GM21717 (cell line): ENCODE results near the gene LATS2.
"Not testable (repeated sequence)": the region's sequence is repeated elsewhere in the genome, so short reads cannot be mapped to it uniquely, and the experiment has no call there.

Source experiments
- ATAC-seq: cut with Tn5 transposase; IDR thresholded peaks from one replicate; pipeline ENCODE4 v1.9.1; 2021; ENCODE audit warnings: mild to moderate bottlenecking, moderate library complexity; ENCODE audit not compliant: unreplicated experiment

Gene LATS2

GRCh38 chr13:21075379-21076249 is 14.2 kb upstream of the LATS2 start:
- no peak for ATAC-seq

DNA sequence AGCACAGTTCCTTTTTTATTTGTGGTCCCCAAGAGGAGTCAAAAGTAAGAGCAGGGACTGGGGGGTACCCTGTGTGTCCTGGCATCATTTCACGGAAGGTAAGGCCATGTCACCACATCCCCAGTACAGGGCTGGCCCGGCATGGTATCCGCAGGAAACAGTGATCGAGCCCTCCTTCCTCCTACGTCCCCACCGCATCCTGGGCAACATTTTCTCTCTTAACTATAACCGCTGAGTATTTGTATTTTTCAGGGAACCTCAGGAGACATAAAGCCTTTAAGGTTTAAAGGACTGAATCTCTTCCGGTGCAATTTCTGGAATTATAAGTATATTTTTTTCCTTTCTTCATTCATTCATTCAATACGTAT is 13.6 kb upstream of the LATS2 start:
- no peak for ATAC-seq

DNA sequence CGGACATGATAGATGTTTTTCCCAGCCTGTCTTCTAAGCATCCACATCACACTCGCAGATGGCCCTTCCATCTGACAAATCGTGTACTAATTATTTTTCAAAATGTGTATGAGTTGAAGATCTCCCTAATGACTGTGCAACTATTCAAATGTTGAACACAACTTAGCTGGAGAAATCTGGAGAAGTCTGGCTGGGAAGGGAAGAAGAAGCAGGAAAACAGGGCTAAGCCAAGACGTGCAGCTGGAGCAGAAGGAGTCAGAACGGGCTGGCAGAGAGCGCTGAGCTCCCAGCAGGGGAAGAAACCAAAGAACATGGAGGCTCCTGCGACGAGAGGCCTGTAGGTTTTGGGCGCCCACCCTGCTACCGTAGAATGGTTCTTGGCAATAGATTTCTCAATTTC is 13.2 kb upstream of the LATS2 start:
- ATAC-seq: no peak

- ATAC-seq: no peak
Observed at GRCh38 chr13:21071924-21072323, 10.5 kb upstream of the LATS2 start.

DNA sequence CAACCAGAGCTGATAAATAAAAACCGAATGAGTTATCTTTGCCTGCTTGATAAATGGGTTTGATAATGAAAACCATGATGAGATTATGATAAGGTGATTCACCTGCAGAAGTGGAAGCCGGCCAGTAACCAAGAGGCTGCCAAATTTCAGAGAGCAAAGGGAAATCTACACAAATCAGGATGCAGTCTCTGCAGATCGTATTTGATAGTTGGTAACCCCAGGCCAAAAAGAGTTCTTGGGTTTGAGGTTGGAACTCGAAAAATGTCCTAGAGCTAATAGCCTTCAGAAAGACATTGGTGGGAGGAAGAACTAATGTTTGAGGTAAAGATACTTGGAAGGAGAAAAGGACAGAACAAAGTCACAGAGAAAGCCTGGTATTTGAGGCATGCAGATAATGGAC is 9.6 kb upstream of the LATS2 start:
- no peak for ATAC-seq

- ATAC-seq: no peak
Observed at GRCh38 chr13:21069561-21070004, 8.2 kb upstream of the LATS2 start.

DNA sequence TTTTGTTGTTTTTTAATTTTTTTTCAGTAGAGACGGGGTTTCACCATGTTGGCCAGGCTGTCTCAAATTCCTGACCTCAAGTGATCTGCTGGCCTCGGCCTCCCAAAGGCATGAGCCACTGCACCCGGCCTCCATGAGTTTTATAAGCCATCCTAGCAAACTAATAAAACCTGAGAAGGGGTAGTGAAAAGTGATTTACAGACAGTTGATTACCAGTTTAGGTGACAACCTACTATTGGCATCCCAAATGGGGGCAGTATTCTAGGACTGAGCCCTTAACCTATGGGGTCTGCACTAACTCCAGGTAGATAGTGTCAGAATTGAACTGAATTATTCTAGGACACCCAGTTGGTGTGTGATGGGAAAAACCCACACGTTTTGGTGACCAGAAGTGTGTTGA is 6.5 kb upstream of the LATS2 start:
- ATAC-seq: no peak

- no peak for ATAC-seq
Observed at GRCh38 chr13:21066946-21067345, 5.6 kb upstream of the LATS2 start.

DNA sequence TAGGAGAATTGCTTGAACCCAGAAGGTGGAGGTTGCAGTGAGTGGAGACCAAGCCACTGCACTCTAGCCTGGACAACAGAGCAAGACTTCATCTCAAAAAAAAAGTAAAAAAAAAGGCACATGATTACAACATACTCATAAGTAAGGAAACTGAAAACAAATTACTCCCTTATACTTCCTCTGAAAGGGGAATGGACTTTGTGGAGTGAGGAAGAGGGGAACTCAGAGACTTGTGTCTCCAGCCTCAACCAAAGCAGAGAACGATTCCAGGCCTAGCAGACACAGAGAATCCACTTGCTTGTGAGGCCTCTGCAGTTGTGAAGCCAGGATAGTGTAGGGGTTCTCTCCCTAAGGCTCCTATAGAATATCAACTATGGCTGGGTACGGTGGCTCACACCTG is 4.3 kb upstream of the LATS2 start:
- no peak for ATAC-seq

- no peak for ATAC-seq
Observed at GRCh38 chr13:21063031-21063430, 1.6 kb upstream of the LATS2 start.

DNA sequence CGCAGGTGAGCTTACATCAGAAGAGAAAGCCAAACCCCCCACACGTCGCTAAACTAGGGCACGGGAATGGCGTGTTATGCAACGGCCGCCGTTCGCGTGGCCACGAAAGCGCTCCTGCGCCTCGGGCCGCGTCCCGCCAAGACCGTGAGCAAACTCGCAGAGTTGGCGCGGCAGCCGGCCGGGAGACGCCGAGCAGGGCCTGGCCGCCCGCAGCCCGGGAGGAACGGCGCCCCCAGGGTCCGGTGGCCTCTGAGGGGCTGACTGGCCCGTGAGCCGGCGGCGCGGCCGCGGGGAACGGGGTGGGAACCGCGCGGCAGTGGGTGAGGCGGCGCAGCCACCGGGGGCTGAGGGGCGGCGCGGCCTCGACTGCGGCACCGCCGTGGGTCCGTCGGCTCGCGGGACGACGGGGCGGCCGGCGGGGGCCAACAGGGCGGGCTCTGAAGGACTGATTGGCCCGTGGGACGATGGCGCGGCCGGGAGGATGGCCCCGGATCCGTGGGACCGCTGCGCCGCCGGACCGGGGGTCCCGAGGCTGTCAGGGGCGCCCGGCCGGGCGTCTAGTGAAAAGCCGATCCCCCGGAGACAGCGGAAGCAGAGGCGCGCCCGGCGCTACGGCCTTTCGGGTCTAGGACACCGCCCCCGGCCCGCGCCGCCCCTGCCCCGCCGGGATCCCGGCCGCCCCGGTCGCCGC is 903 bp downstream of the LATS2 start:
- ATAC-seq: no peak

GRCh38 chr13:21059641-21060337 is 1.6 kb downstream of the LATS2 start:
- no peak for ATAC-seq

DNA sequence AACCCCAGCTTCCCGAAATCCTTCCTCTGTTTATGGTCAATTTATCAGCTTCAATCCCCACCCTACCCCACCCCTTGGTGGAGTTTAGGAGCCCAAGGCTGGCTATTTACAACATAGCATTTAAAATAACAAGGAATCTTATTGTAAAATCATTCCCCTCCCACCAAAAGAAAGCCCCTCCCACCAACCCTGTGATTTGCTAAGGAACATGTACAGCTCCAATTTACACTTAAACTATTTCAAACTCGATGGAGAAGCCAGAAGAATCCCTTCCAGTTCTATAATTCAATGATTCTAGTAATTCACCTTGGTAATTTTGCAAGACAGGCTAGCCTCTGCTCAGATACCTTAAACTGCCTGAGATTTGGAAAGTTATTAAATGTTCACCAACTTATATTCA is 3.0 kb downstream of the LATS2 start:
- no peak for ATAC-seq

DNA sequence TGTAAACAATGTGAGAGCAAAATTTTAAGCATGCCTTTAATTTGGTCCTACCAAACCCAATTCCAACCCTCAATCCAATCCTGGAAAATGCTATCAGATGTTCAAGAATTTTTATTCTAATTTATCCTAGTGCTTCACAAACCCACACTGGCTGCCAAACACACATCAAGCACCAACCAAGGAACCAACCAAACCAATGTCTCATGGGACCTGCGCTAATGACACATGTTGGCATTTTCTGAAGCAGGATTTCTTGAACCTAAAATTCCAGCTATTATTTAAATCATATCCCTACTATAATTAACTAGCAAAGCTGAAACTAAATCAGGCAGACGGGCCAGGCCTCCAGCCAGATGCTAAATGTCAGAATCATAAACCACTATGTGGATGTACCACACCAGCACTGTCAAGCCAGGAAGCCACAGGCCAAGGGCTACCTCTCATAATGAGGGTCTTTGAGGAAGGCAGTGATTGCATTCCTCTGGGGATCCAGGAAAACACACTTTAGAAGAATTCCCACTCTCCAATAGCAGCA is 5.8 kb downstream of the LATS2 start:
- ATAC-seq: no peak

GRCh38 chr13:21055016-21055415 is 6.4 kb downstream of the LATS2 start:
- no peak for ATAC-seq

DNA sequence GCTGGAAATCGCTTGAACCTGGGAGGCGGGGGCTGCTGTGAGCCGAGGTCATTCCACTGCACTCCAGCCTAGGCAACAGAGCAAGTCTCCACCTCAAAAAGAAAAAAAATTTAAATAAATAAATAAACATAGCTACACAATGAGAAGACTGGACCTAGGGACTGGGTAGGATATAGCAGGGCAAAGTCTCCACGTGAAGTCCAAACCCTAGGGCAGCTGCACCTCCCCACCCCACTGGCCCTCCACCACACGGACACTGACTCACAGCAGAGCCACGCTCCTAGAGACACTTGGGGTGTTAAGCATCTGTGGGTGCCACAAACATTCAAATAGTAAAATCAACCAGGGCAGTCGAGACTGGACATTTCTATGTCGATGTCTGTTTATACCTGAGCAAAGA is 7.1 kb downstream of the LATS2 start:
- no peak for ATAC-seq

GRCh38 chr13:21053231-21053630 is 8.2 kb downstream of the LATS2 start:
- ATAC-seq: no peak

- no peak for ATAC-seq
Observed at GRCh38 chr13:21051675-21052074, 9.7 kb downstream of the LATS2 start.

DNA sequence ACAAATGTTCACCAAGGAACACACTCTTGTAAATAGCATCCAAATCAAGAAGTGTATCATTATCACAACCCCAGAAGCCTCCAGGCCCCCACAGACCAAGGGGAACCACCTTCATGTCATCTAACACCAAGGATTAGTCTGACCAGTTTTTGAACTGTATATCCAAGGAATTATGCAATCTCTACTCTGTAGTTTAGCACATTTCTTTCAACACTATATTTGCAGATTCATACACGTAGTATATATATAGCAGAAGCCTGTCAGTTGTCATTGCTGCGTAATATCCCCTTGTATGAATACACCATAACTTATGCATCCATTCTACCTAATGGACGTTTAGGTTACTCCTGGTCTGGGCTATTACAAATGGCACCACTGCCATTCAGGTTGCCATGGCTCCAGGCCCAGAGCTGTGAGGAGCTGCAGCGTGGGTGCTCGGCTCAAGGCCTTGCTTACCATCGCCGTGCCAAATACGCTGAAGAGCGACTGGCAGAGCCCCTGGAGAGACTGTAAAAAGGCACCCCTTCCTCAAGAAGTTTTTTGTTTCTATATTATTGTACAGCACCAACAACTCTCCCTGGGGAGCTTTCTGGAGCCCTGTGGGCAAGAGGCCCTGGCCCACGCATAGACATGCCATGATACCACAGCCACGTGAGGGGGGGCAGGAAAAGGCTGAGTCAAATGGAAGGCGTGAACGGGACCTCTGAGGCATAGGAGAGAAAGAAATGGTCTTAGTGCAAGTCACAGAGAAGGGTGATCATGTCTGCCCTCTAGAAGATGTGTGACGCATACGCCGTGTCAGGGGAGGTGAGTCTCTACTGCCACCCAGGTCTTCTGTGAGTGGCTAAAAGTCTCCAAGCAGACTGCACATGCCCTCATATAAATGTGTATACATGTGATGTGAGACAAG is 10.8 kb downstream of the LATS2 start:
- no peak for ATAC-seq

- not testable (repeated sequence) for ATAC-seq
Observed at GRCh38 chr13:21049731-21050130, 11.7 kb downstream of the LATS2 start.
